ENCODE measurements around the gene RAB3GAP2. TPM values are rescaled to one million over a fixed set of nuclear protein-coding genes. Genes with fewer than 3 reads are reported as not detected.

RAB3GAP2 gene
- total RNA-seq, 6 experiments from 2014 or later = 13.3 to 20.4 (median 18.4) TPM

GRCh38 chr1:220300442-220301121 is 28.3 kb upstream of the RAB3GAP2 start:
- Histone ChIP-seq H3K36me3 (no peaks in the 10 kb centered on the region), H3K27me3 (no peaks in the 10 kb centered on the region), H3K9me3 (no peaks in the 10 kb centered on the region), H3K4me3 (no peak overlapping the region), H3K4me1 (no peaks in the 10 kb centered on the region), H3K27ac (peak overlapping the region; percentile 7 to 65 (median 25))
- intact Hi-C loops (cut with DNase I) = no loop called here
- ATAC-seq = peak; percentile 78 to 94 (median 85)
- peak in 2 of 3 donors; percentile 26 to 53 for DNase-seq
- 35% methylated on average over 7 of the region's 7 CpGs for WGBS (ENCODE audit: insufficient coverage, low coverage, low lambda C conversion rate, missing lambda C conversion rate)
- TF ChIP-seq CTCF (IDR thresholded peaks at IDR 0.05) = no peak

GRCh38 chr1:220299337-220299736 is 27.1 kb upstream of the RAB3GAP2 start:
- intact Hi-C loops (cut with DNase I) = no loop called here
- H3K9me3 ChIP-seq = no peaks in the 10 kb centered on the region
- WGBS (ENCODE audit: insufficient coverage, low coverage, low lambda C conversion rate, missing lambda C conversion rate) = 96% methylated on average over 5 of the region's 7 CpGs

DNA sequence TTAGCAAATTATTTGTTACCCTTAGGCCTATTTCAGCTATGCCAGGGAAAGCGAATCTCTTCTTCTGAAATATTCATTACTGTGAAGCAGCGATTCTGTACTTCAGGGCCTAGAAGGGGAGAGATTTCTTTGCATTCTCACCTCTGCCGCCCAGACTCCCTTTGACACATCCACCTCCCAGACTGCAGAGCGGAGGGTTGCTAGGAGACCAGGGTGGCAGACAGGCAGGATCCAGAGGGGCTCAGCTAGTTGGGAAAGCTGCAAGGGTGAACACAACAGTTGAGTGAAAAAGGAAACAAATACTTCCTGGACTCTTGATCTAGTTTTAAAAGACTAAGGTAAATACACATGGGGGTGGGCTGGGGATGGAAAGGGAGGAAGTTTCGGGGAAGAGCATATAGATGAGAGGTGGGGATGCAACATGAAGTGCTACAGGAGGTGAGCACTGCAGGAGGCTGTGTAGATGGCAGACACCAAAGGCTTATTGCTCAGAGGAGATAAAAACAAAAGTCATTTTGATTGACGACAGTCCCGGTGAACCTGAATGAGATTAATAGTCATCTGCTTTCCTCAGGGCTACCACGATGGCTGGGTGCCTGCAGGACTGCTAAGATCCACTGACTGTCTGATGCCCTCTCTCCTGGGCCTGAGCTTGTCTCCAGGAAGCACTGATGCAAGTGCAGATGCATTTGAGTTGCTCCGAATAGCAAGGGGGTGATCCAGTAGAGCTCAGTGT is 26.4 kb upstream of the RAB3GAP2 start:
- 68% methylated on average over 7 of the region's 9 CpGs for WGBS (ENCODE audit: insufficient coverage, low coverage, low lambda C conversion rate, missing lambda C conversion rate)
- H3K9me3 ChIP-seq = no peaks in the 10 kb centered on the region
- H3K36me3 ChIP-seq = no peaks in the 10 kb centered on the region
- intact Hi-C loops (cut with DNase I) = no loop called here
- H3K27ac ChIP-seq = no peak overlapping the region
- no peak for DNase-seq
- TF ChIP-seq POLR2A (IDR thresholded peaks at IDR 0.05) = no peak
- TF ChIP-seq CTCF (IDR thresholded peaks at IDR 0.05) = no peak
- H3K4me1 ChIP-seq = no peaks in the 10 kb centered on the region
- H3K27me3 ChIP-seq = no peaks in the 10 kb centered on the region
- no peak for ATAC-seq
- no peak overlapping the region for H3K4me3 ChIP-seq

More at GRCh38 chr1:220299337-220299736, 27.1 kb upstream of the RAB3GAP2 start:
- no peak for ATAC-seq
- no peaks in the 10 kb centered on the region for H3K4me1 ChIP-seq
- no peaks in the 10 kb centered on the region for H3K36me3 ChIP-seq
- no peak overlapping the region for H3K27ac ChIP-seq
- no peak for DNase-seq
- H3K27me3 ChIP-seq = no peaks in the 10 kb centered on the region
- no peak overlapping the region for H3K4me3 ChIP-seq
- no peak for TF ChIP-seq POLR2A (IDR thresholded peaks at IDR 0.05)
- TF ChIP-seq CTCF (IDR thresholded peaks at IDR 0.05) = no peak

DNA sequence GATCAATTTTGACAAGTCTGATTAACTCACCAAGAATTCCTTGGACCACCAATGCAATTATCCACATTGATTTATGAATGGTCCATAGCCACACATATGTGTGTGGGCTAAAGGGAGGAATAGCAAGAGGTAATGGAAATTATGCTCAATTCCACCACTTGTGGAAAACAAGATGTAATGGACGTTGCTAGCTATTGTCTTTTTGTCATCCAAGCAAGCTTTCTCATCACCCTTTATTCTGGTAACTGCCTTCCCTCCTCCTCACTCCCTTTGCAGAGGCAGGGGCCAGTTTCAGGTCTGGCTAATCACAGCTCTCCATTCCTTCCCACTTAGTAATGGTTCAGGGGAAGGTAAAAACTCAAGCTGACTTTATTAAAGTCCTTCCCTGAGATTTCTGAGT is 24.7 kb upstream of the RAB3GAP2 start:
- no peaks in the 10 kb centered on the region for H3K27me3 ChIP-seq
- WGBS (ENCODE audit: insufficient coverage, low coverage, low lambda C conversion rate, missing lambda C conversion rate) = 64% methylated on average over 1 of the region's 1 CpG
- H3K4me3 ChIP-seq = no peak overlapping the region
- no peaks in the 10 kb centered on the region for H3K4me1 ChIP-seq
- no peak overlapping the region for H3K27ac ChIP-seq
- ATAC-seq (no peak), DNase-seq (no peak)
- no peaks in the 10 kb centered on the region for H3K9me3 ChIP-seq
- no peaks in the 10 kb centered on the region for H3K36me3 ChIP-seq
- intact Hi-C loops (cut with DNase I) = no loop called here
- TF ChIP-seq POLR2A (IDR thresholded peaks at IDR 0.05) = no peak
- TF ChIP-seq CTCF (IDR thresholded peaks at IDR 0.05) = no peak

Measured in right lobe of liver (tissue), 6 donors.